Measurements from ENCODE around the gene MLLT3.

GRCh38 chr9:20593537-20593936 is 28.8 kb downstream of the MLLT3 start:
- TF ChIP-seq CTCF (IDR thresholded peaks at IDR 0.05; ENCODE audit: insufficient read depth, low read depth, low read length) (no peak), EZH2 (IDR thresholded peaks at IDR 0.05; ENCODE audit: insufficient read depth, low read length) (no peak)
